Endothelial cell of umbilical vein (primary cell): ENCODE data around the gene OPRM1. TPM values are rescaled to one million over a fixed set of nuclear protein-coding genes. Genes with fewer than 3 reads are reported as not detected.

Source experiments
- BruUV-seq: library from RNA; stranded (reverse); fragments of 400-500 nt; replicated peaks from 2 replicates; lab custom pipeline; 2021; lab: Mats Ljungman, UMichigan
- CTCF ChIA-PET: fragments of 300-600, 350-600 bp; sonication (Branson Sonifier 250); formaldehyde crosslinking; loops from one replicate; lab custom pipeline; 2021; ENCODE audit warnings: antibody characterized with exemption, inconsistent platforms; lab: Charles Lee
- POLR2A ChIA-PET: fragments of 300-600, 350-600 bp; sonication (Branson Sonifier 250); formaldehyde crosslinking; loops from one replicate; lab custom pipeline; 2021; ENCODE audit warnings: antibody characterized with exemption, inconsistent platforms; lab: Charles Lee
- DNase-seq: peaks from one replicate; pipeline ENCODE4 v3.0.0-alpha.2; 2011; ENCODE audit warnings: low read depth, low spot score
- FAIRE-seq: peaks from 2 replicates; lab custom pipeline; 2011; peaks lifted over from hg19 to GRCh38; lab: Jason Lieb, UNC
- H2AFZ ChIP-seq: 2 replicates; pipeline ENCODE4 v1.6.0; 2012; ENCODE audit warnings: low read depth, low read length, control low read depth, inconsistent platforms
- H3K27ac ChIP-seq: 2 replicates; pipeline ENCODE4 v1.5.1; 2011; ENCODE audit warnings: low read depth, mild to moderate bottlenecking, control low read depth, low read length, moderate library complexity; ENCODE audit not compliant: insufficient read depth
- H3K27me3 ChIP-seq, 2 experiments: 2 replicates each; pipeline versions ENCODE4 v1.6.0 to v1.6.1; 2011; ENCODE audit warnings: low read length in 2 of 2, mixed read lengths in 1 of 2; ENCODE audit not compliant: control insufficient read depth in 2 of 2, insufficient read depth in 2 of 2
- H3K36me3 ChIP-seq, 2 experiments: 2 replicates in 1 of 2; 3 replicates in 1 of 2; pipeline ENCODE4 v1.5.1; 2011; ENCODE audit warnings: low read length in 2 of 2, mild to moderate bottlenecking in 1 of 2, moderate library complexity in 1 of 2; ENCODE audit not compliant: control insufficient read depth in 2 of 2, insufficient read depth in 2 of 2; ENCODE audit errors: extremely low read depth in 1 of 2
- H3K4me1 ChIP-seq: 3 replicates; pipeline ENCODE4 v1.5.1; 2011; ENCODE audit warnings: mild to moderate bottlenecking, low read length; ENCODE audit not compliant: control insufficient read depth, insufficient read depth; ENCODE audit errors: extremely low read depth
- H3K4me2 ChIP-seq: 2 replicates; pipeline ENCODE4 v1.6.1; 2011; ENCODE audit warnings: low read length, control low read depth, mixed read lengths; ENCODE audit not compliant: insufficient read depth
- H3K4me3 ChIP-seq, 3 experiments: fragments of 200-600 bp in 1 of 3; sonication (generic), shearing (Covaris generic) in 1 of 3; replicated peaks in 1 of 3; 2 replicates each; pipeline ENCODE4 v1.5.1; 2011 to 2016; ENCODE audit warnings: control low read depth in 3 of 3, low read length in 3 of 3, mild to moderate bottlenecking in 2 of 3, inconsistent platforms in 1 of 3, low read depth in 1 of 3, moderate library complexity in 1 of 3; ENCODE audit not compliant: insufficient read depth in 1 of 3
- H3K79me2 ChIP-seq: 2 replicates; pipeline ENCODE4 v1.6.0; 2012; ENCODE audit warnings: low read length, inconsistent platforms; ENCODE audit not compliant: control insufficient read depth, insufficient read depth
- H3K9ac ChIP-seq: replicated peaks from 2 replicates; pipeline ENCODE3; 2011; ENCODE audit warnings: low read length, control low read depth; ENCODE audit not compliant: insufficient read depth; ENCODE audit errors: extremely low read depth
- H3K9me1 ChIP-seq: replicated peaks from 3 replicates; pipeline ENCODE4 v1.6.0; 2011; ENCODE audit warnings: mild to moderate bottlenecking, low read length; ENCODE audit not compliant: control insufficient read depth, insufficient read depth; ENCODE audit errors: extremely low read depth
- H3K9me3 ChIP-seq: replicated peaks from 2 replicates; pipeline ENCODE4 v1.5.1; 2012; ENCODE audit warnings: low read length, inconsistent platforms; ENCODE audit not compliant: control insufficient read depth, insufficient read depth
- H4K20me1 ChIP-seq: replicated peaks from 2 replicates; pipeline ENCODE3; 2011; ENCODE audit warnings: mild to moderate bottlenecking, low read length; ENCODE audit not compliant: control insufficient read depth, insufficient read depth; ENCODE audit errors: extremely low read depth
- CTCF ChIP-seq, 2 donors: IDR thresholded peaks; 1 replicate in 1 of 2; 2 replicates in 1 of 2; pipeline ENCODE4 v1.5.1; 2011; ENCODE audit warnings: low read length in 2 of 2, mild to moderate bottlenecking in 2 of 2, moderate library complexity in 2 of 2, control low read depth in 1 of 2, inconsistent platforms in 1 of 2, low read depth in 1 of 2; ENCODE audit not compliant: insufficient read depth in 1 of 2; ENCODE audit errors: extremely low read depth in 1 of 2
- EZH2 ChIP-seq: IDR thresholded peaks from 2 replicates; pipeline ENCODE4 v1.6.1; 2012; ENCODE audit warnings: borderline replicate concordance, low read depth, mild to moderate bottlenecking, moderate library complexity, low read length, inconsistent platforms; ENCODE audit not compliant: severe bottlenecking
- FOS ChIP-seq: IDR thresholded peaks from 2 replicates; pipeline ENCODE4 v1.6.1; 2011; ENCODE audit warnings: mild to moderate bottlenecking, low read length, moderate library complexity, borderline replicate concordance; ENCODE audit not compliant: insufficient read depth
- GATA2 ChIP-seq: IDR thresholded peaks from 2 replicates; pipeline ENCODE4 v1.7.0; 2011; ENCODE audit warnings: low read depth, mild to moderate bottlenecking, moderate library complexity, mixed read lengths, low read length; ENCODE audit not compliant: insufficient read length, insufficient read depth
- JUN ChIP-seq: IDR thresholded peaks from 2 replicates; pipeline ENCODE4 v1.6.1; 2011; ENCODE audit warnings: borderline replicate concordance, low read depth; ENCODE audit not compliant: insufficient read length, insufficient read depth
- MAX ChIP-seq: IDR thresholded peaks from 2 replicates; pipeline ENCODE4 v1.6.1; 2011; ENCODE audit not compliant: insufficient read depth, insufficient read length
- MYC ChIP-seq: IDR thresholded peaks from one replicate; pipeline ENCODE4 v1.6.1; 2011; ENCODE audit warnings: mild to moderate bottlenecking, low read depth, low read length
- POLR2A ChIP-seq: IDR thresholded peaks from 2 replicates; pipeline ENCODE4 v1.6.1; 2012; ENCODE audit warnings: low read depth, mild to moderate bottlenecking, control low read depth, low read length
- POLR2AphosphoS5 ChIP-seq: IDR thresholded peaks from 2 replicates; pipeline ENCODE4 v1.6.1; 2012; ENCODE audit warnings: low read depth, mild to moderate bottlenecking, control low read depth, low read length, moderate library complexity; ENCODE audit not compliant: insufficient read depth
- dilution Hi-C: fragments of 300-500 bp; cut with MboI; formaldehyde crosslinking; loops from one replicate; pipeline ENCODE4 v1.15.0; 2019; ENCODE audit warnings: low sequenced_read_pairs; ENCODE audit not compliant: extremely low pct_ligation_motif_present
- intact Hi-C: fragments of 100-400 bp; cut with micrococcal nuclease; formaldehyde crosslinking; loops from one replicate; pipeline ENCODE4 v1.10.0; 2022
- polyA plus RNA-seq, 4 experiments: library from polyadenylated mRNA; depleted of rRNA in 3 of 4; stranded (reverse) in 3 of 4; unstranded in 1 of 4; fragments of >200 nt; gene quantifications; 2 replicates each; pipeline versions ENCODE4 v1.2.1 to v1.2.3, GENCODE V29; 2011 to 2012; ENCODE audit warnings: missing spikeins in 1 of 4
- total RNA-seq: library from RNA; stranded (reverse); gene quantifications from 2 replicates; pipeline ENCODE4 v1.2.3, GENCODE V29; 2021

OPRM1 gene
- total and polyA plus RNA-seq, 2 donors (not counting 3 experiments of a cell fraction or from before 2014, with no cell fraction given) = not detected

GRCh38 chr6:154257067-154257466 lies 218.0 kb downstream of the OPRM1 start:
- POLR2A ChIA-PET = no interaction called here
- dilution Hi-C loops = no loop called here

More at GRCh38 chr6:154257067-154257466, 218.0 kb downstream of the OPRM1 start:
- FAIRE-seq = no peak
- H4K20me1 ChIP-seq = no peaks in the 10 kb centered on the region
- H3K27ac ChIP-seq = no peak overlapping the region
- intact Hi-C loops = no loop called here
- BruUV-seq = no TSS peak
- no peak overlapping the region for H3K4me3 ChIP-seq
- no peaks in the 10 kb centered on the region for H3K9me1 ChIP-seq
- DNase-seq = no peak
- H3K4me2 ChIP-seq = no peak overlapping the region
- CTCF ChIA-PET = no interaction called here
- no peak overlapping the region for H3K9ac ChIP-seq
- no peaks in the 10 kb centered on the region for H3K9me3 ChIP-seq
- no peak overlapping the region for H2AFZ ChIP-seq
- H3K36me3 ChIP-seq = no peaks in the 10 kb centered on the region
- H3K4me1 ChIP-seq = no peaks in the 10 kb centered on the region
- H3K27me3 ChIP-seq = peaks cover 0 to 3% of the 10 kb centered on the region in 2 experiments
- no peaks in the 10 kb centered on the region for H3K79me2 ChIP-seq
- no peak for TF ChIP-seq MYC
- no peak for TF ChIP-seq POLR2AphosphoS5
- TF ChIP-seq POLR2A = no peak
- TF ChIP-seq CTCF (IDR thresholded peaks at IDR 0.05; ENCODE audit: extremely low read depth in 1 of 2, insufficient read depth in 1 of 2, low read depth in 1 of 2, low read length in 2 of 2) = no peak
- no peak for TF ChIP-seq EZH2
- no peak for TF ChIP-seq MAX
- no peak for TF ChIP-seq JUN
- no peak for TF ChIP-seq GATA2
- TF ChIP-seq FOS = no peak
